HG02798 (cell line): ENCODE results near the gene OR2T33.
"Not testable (repeated sequence)": the region's sequence is repeated elsewhere in the genome, so short reads cannot be mapped to it uniquely, and the experiment has no call there.

ENCODE experiments used
- ATAC-seq: cut with Tn5 transposase; IDR thresholded peaks from one replicate; pipeline ENCODE4 v1.9.1; 2021; ENCODE audit warnings: mild to moderate bottlenecking; ENCODE audit not compliant: unreplicated experiment, poor library complexity

OR2T33 gene

GRCh38 chr1:248277876-248278275 is at the start of gene OR2T33:
TSS of gene OR2T33 (minus strand) at chr1:248277976. CDS start at chr1:248273814, 4,162 bp downstream.
- ATAC-seq: no peak

GRCh38 chr1:248324468-248324867 is 46.7 kb upstream of the OR2T33 start, which contains the start of gene OR2M7:
TSS of gene OR2M7 (minus strand) at chr1:248324568. CDS start at chr1:248324568, 0 bp downstream.
- ATAC-seq: no peak

DNA sequence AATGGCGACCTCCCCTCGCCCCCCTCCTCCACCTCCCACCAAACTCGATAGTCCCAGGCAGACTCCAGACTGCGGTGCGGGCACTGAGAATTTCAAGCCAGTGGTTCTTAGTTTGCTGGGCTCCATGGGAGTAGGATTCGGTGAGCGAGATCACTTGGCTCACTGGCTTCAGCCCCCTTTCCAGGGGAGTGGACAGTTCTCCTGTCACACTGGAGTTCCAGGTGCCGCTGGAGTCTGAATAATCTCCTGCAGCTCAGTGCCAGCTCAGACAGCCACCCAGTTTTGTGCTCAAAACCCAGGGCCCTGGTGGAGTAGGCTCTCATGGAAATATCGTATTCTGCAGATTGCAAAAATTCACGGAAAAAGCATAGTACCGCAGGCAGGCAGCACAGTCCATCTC is 39.0 kb upstream of the OR2T33 start:
- no peak for ATAC-seq

DNA sequence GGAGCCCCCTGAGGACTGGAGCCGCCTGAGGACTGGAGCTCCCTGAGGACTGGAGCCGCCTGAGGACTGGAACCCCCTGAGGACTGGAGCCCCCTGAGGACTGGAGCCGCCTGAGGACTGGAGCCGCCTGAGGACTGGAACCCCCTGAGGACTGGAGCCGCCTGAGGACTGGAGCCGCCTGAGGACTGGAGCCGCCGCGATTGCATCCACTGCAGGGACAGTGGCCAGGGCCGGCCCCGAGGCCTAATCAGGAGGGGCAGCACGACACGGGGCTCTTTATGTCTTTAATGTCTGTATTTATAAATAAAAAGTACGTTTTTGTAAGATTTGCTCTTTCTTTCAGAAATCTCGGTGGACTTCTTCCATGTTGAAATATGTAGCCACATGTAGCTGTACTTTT is 29.0 kb upstream of the OR2T33 start:
- ATAC-seq: not testable (repeated sequence)

DNA sequence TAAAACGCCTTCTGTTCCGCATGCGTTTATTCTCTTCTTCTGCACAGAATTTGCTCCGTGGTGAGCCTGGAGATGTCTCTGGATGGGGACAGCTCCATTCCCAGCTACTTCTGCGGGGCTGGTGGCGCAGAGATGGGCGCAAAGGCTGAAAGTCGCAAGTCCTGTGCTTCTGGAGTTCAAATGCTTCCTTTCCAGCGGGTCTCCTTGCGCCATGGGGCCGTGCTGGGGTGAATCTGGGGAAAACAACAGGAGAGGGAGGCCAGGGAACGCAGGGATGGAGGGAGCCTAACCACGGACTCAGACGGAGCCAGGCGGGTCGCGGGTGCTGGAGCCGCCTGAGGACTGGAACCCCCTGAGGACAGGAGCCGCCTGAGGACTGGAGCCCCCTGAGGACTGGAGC is 28.3 kb upstream of the OR2T33 start:
- no peak for ATAC-seq

GRCh38 chr1:248305672-248306071 is 27.9 kb upstream of the OR2T33 start:
- not testable (repeated sequence) for ATAC-seq

GRCh38 chr1:248303324-248303723 is 25.5 kb upstream of the OR2T33 start, which contains the start of gene OR2T12:
TSS of gene OR2T12 (minus strand) at chr1:248303424. CDS start at chr1:248295578, 7,846 bp downstream.
- no peak for ATAC-seq

DNA sequence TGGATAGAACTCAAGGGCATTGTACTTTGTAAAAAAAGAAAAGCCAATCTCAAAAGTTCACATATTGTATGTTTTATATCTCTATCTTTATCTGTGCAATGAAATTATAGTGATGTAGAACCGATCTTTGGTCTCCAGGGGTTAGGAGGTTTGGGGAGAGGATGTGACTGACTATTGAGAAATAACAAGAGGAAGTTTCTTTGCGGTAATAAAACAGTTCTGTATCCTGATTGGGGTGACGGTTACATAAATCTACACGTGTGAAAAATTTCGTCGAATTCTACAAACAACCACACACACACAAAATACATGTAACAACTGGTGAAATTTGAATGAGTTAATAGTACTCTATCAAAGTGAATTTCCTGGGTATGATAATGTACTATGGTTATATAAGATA is 10.6 kb upstream of the OR2T33 start:
- ATAC-seq: no peak

- not testable (repeated sequence) for ATAC-seq
These were observed 4.6 kb downstream of the OR2T33 start for GRCh38 chr1:248273225-248273624.

DNA sequence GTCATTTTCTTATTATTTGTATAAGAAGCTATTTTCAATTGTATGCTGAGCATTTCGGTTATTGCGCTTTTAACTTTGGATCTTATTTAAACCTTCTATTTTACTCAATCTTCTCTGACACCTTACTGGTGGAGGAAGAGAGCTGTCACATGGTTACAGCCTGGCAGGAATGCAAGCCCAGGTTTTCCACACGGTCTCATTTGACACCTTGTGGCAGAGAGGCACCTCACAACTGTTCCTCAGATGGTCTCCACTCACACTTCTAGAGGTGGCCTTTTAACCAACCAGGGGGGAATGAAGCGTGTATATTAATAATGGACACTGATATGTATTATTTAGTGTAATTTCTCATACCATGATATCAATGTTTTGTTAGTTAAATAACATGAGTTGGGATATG is 9.6 kb downstream of the OR2T33 start:
- ATAC-seq: no peak

DNA sequence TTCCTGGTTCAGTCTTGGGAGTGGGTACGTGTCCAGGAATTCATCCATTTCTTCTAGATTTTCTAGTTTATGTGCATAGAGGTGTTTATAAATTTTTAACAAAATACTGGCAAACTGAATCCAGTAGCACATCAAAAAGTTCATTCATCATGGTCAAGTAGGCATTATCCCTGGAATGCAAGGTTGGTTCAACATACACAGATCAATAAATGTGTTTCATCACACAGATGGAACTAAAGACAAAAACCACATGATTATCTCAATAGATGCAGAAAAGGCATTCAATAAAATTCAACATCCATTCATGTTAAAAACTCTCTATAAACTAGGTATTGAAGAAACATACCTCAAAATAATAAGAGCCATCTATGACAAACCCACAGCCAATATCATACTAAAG is 18.5 kb downstream of the OR2T33 start:
- not testable (repeated sequence) for ATAC-seq

DNA sequence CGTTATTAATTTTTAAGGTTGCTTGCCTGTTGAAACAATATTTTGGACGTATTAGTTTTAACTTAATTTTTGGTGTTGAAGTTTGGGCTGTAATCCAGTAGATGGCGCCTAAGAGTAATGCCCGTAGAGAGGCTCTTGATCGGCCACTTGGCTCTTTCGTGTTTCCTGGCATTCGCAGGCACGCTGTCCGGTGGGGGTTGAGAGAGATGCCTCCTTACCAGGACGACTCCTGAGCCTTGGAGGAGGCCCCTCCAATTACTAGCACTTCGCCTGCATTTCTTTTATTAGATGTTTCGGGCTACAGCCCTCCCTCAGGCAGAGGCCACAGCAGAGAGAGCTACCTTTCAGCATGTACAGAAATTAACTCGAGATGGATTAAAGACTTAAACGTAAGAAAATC is 34.6 kb downstream of the OR2T33 start:
- ATAC-seq: peak; percentile 85

GRCh38 chr1:248239478-248239877 is 38.3 kb downstream of the OR2T33 start:
- no peak for ATAC-seq

- ATAC-seq: no peak
These were observed 46.7 kb downstream of the OR2T33 start, which contains the start of gene OR2M4 for GRCh38 chr1:248231117-248231516. TSS of gene OR2M4 (plus strand) at chr1:248231417. CDS start at chr1:248238929, 7,512 bp downstream.

- no peak for ATAC-seq
These were observed 48.3 kb downstream of the OR2T33 start for GRCh38 chr1:248229360-248229908.

- ATAC-seq: no peak
These were observed 52.2 kb downstream of the OR2T33 start for GRCh38 chr1:248225537-248225936.
